ENCODE measurements around the gene SELENOW.
"Not testable (repeated sequence)": the region's sequence is repeated elsewhere in the genome, so short reads cannot be mapped to it uniquely, and the experiment has no call there.

SELENOW gene

DNA sequence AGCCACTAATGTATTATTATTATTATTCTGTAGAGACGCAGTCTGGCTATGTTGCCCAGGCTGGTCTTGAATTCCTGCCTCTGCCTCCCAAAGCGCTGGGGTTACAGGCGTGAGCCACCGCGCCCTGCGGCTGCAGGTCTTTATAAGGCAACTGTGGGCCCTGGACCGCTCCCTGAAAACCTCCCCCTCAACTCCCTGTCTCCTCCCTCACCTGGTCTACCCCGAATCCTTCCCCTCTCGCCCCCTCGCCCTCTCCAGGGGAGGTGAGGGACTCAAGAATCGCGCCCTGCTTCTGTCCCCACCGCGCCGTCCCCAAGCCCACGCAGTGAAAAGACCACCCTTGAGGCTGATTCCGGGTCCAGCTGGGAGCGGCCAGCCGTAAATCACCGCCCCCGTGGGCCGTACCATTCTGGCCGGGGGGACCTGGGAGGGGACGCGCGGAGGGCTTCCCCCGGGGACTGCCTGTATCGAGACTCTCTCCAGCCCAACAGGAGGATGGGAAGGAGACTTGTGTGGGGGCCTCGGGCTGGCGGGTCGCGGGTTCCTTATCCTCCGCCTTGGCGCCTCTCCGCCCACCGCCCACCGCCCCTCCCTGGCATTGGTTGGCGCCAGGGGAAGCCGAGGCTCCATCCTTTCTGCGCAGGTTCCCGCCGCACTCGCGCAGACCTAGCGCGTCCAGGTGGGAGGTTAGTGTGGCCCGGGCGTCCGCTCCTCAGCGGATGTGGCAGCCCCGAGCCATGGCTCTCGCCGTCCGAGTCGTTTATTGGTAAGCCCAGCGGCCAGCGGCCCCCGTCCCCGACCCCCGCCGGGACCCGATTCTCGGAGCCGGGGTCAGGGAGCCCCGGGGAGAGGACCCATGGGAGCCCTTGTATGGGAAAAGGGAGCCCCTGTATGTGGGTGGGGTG, at the start of gene SELENOW:
Gene SELENOW, plus strand, starts transcription at position 655 of the 905 bp plus-strand sequence. Its CDS starts 83 bp downstream, at position 738.
- no peaks in the 10 kb centered on the region for H3K27me3 Mint-ChIP-seq
- H3K4me1 Mint-ChIP-seq (ENCODE audit: low read depth) = peaks cover 20% of the 10 kb centered on the region
- no peaks in the 10 kb centered on the region for H3K9me3 Mint-ChIP-seq (ENCODE audit: low read depth)
- H3K4me3 Mint-ChIP-seq = peak within 1 kb of the TSS; percentile 94
- peak within 1 kb of the TSS; percentile 89 for H3K27ac Mint-ChIP-seq
- no peaks in the 10 kb centered on the region for H3K36me3 Mint-ChIP-seq

DNA sequence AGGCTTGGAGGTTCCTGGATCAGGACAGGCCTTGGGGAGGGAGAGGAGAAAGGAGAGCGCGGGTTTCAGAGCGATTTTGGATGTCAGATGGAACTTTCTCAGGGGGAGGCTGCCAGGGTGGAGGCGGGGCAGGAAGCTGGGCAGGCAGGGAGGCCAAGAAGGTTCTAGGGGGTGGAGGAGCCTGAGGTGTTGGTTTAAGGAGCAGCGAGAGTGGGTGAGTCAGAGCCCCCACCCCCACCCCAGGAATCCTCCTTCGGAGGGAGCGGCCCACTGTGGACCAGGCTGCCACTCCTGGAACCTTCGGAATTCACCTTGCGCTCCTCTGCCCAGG, 49.1 kb upstream of the SELENOW start:
- Mint-ChIP-seq H3K9me3 (ENCODE audit: low read depth) (no peaks in the 10 kb centered on the region), H3K27ac (no peak overlapping the region), H3K4me1 (ENCODE audit: low read depth) (peaks cover 11% of the 10 kb centered on the region), H3K27me3 (peaks cover 12% of the 10 kb centered on the region), H3K4me3 (peak overlapping the region; percentile 83), H3K36me3 (no peaks in the 10 kb centered on the region)

DNA sequence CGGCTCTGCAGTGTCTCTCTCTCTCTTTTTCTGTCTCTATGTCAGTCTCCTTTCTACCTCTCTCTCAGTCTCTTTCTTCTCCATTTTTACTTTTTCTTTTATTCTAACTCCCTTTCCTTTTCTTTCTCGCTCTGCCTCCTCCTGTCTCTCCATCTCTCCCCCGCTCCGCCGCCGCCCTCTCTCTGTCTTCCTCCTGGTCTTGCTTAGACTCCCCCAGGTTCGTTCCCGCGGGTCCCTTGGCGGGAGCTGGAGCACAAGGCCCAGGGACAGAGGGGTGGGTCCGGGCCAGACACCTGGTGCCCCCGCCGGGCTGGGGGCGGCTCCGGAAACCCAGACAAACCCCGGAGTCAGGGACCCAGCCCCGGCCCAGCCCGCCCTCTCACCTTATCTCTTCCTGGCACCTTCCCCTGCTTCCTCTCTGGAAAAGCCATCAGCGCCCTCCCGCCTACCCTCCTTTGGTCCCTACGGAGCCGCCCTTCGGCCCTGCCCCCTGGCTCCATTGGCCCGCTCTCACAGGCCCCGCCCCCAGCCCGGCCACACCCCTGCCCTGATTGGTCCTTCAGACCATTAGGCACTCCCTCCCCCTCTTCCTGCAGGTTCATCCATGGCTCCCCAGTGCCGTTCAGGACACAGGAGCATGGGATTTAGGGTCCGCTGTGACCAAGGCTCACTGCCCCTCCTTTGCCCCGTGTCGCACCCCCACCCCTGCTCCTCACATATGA, 48.5 kb upstream of the SELENOW start:
- no peak overlapping the region for H3K27ac Mint-ChIP-seq
- peaks cover 11% of the 10 kb centered on the region for H3K4me1 Mint-ChIP-seq (ENCODE audit: low read depth)
- H3K36me3 Mint-ChIP-seq = no peaks in the 10 kb centered on the region
- H3K4me3 Mint-ChIP-seq = peak overlapping the region; percentile 83
- H3K27me3 Mint-ChIP-seq = peaks cover 12% of the 10 kb centered on the region
- H3K9me3 Mint-ChIP-seq (ENCODE audit: low read depth) = no peaks in the 10 kb centered on the region

GRCh38 chr19:47730521-47730889, 48.0 kb upstream of the SELENOW start:
- H3K27me3 Mint-ChIP-seq = peaks cover 12% of the 10 kb centered on the region
- no peaks in the 10 kb centered on the region for H3K9me3 Mint-ChIP-seq (ENCODE audit: low read depth)
- no peaks in the 10 kb centered on the region for H3K36me3 Mint-ChIP-seq
- peaks cover 11% of the 10 kb centered on the region for H3K4me1 Mint-ChIP-seq (ENCODE audit: low read depth)
- no peak overlapping the region for H3K27ac Mint-ChIP-seq
- H3K4me3 Mint-ChIP-seq = peak overlapping the region; percentile 66

DNA sequence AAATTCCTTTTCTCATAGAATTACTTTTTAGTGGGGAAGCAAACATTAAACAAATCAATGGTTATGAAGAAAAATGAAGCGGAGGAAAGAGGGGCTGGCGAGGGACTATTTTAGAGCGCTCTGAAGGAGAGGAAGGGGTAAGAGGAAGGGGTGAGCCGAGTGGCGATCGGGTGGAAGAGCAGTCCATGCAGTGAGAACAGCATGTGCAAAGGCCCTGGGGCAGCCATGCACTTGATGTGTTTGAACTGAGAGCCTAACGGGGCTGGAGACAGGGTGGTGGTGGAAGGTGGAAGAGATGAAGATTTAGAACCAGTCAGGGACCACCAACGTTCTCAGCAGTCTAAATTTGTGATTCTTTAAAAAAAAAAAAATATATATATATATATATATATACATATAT, 47.6 kb upstream of the SELENOW start:
- Mint-ChIP-seq H3K4me1 (ENCODE audit: low read depth) (peaks cover 11% of the 10 kb centered on the region), H3K36me3 (no peaks in the 10 kb centered on the region), H3K4me3 (no peak overlapping the region), H3K27ac (no peak overlapping the region), H3K9me3 (ENCODE audit: low read depth) (no peaks in the 10 kb centered on the region), H3K27me3 (peaks cover 12% of the 10 kb centered on the region)

DNA sequence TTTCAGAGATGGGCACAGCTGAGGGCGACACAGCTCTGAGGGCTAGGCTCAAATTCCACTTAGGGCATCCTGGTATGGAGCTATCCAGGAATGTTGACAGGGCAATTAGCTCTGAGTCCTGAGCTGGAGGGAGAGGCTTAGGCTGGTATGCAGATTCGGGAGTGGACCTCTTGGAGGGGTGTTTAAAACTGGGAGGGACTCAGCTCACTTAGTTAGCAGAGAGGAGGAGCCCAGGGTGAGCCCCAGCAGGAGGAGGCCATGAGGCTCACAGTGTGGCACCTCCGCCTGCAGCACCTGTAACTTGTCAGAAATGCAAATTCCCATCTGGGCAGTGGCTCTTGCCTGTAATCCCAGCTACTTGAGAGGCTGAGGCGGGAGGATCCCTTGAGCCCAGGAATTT, 43.4 kb upstream of the SELENOW start:
- Mint-ChIP-seq H3K9me3 (ENCODE audit: low read depth) (no peaks in the 10 kb centered on the region), H3K27me3 (no peaks in the 10 kb centered on the region), H3K4me1 (ENCODE audit: low read depth) (no peaks in the 10 kb centered on the region), H3K4me3 (no peak overlapping the region), H3K36me3 (no peaks in the 10 kb centered on the region), H3K27ac (no peak overlapping the region)

DNA sequence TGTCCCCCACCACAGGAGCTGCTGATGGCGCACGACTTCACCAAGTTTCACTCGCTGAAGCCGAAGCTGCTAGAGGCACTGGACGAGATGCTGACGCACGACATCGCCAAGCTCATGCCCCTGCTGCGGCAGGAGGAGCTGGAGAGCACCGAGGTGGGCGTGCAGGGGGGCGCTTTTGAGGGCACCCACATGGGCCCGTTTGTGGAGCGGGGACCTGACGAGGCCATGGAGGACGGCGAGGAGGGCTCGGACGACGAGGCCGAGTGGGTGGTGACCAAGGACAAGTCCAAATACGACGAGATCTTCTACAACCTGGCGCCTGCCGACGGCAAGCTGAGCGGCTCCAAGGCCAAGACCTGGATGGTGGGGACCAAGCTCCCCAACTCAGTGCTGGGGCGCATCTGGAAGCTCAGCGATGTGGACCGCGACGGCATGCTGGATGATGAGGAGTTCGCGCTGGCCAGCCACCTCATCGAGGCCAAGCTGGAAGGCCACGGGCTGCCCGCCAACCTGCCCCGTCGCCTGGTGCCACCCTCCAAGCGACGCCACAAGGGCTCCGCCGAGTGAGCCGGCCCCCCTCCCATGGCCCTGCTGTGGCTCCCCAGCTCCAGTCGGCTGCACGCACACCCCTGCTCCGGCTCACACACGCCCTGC, 37.5 kb upstream of the SELENOW start:
- Mint-ChIP-seq H3K27me3 (no peaks in the 10 kb centered on the region), H3K36me3 (no peaks in the 10 kb centered on the region), H3K4me3 (no peak overlapping the region), H3K4me1 (ENCODE audit: low read depth) (peaks cover 25% of the 10 kb centered on the region), H3K27ac (no peak overlapping the region), H3K9me3 (ENCODE audit: low read depth) (no peaks in the 10 kb centered on the region)

GRCh38 chr19:47741544-47742140, 36.9 kb upstream of the SELENOW start:
- no peaks in the 10 kb centered on the region for H3K36me3 Mint-ChIP-seq
- no peaks in the 10 kb centered on the region for H3K27me3 Mint-ChIP-seq
- H3K9me3 Mint-ChIP-seq (ENCODE audit: low read depth) = no peaks in the 10 kb centered on the region
- peaks cover 26% of the 10 kb centered on the region for H3K4me1 Mint-ChIP-seq (ENCODE audit: low read depth)
- peak overlapping the region; percentile 27 for H3K4me3 Mint-ChIP-seq
- no peak overlapping the region for H3K27ac Mint-ChIP-seq

- H3K27me3 Mint-ChIP-seq = no peaks in the 10 kb centered on the region
- no peaks in the 10 kb centered on the region for H3K36me3 Mint-ChIP-seq
- H3K27ac Mint-ChIP-seq = peak overlapping the region; percentile 10
- peaks cover 32% of the 10 kb centered on the region for H3K4me1 Mint-ChIP-seq (ENCODE audit: low read depth)
- no peaks in the 10 kb centered on the region for H3K9me3 Mint-ChIP-seq (ENCODE audit: low read depth)
- H3K4me3 Mint-ChIP-seq = peak overlapping the region; percentile 52
Measured at GRCh38 chr19:47742634-47743033, 35.9 kb upstream of the SELENOW start.

DNA sequence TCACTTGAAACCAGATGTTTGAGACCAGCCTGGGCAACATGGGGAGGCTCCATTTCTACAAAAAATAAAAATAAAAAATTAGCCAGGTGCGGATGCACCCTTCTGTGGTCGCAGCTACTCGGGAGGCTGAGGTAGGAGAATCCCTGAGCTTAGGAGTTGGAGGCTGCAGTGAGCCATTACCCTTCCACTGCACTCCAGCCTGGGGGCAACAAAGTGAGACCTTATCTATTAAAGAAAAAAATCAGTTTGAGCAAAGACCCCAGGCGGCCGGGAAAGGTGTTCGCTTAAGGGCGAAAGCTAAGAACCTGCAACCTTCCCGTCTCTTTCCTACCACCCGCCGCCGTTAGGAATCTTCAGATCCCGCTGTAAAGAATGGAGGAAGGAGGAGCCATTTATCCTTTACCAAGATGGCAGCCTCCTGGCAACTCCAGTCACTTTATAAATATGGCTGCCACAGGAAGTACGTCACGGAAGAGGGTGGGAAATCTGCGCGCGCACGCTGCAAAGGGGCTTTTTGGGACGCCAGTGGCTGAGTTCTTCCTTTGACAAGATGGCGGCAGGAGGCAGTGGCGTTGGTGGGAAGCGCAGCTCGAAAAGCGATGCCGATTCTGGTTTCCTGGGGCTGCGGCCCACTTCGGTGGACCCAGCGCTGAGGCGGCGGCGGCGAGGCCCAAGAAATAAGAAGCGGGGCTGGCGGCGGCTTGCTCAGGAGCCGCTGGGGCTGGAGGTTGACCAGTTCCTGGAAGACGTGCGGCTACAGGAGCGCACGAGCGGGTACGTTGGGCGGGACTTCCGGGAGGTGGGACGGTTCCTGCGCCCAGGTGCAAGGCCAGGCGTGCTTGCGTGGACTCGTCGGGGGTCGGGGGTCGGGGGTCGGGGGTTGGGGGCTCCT, 33.2 kb upstream of the SELENOW start, which contains the start of gene NOP53:
Gene NOP53, plus strand, starts transcription at position 537 of the 892 bp plus-strand sequence. Its CDS starts 14 bp downstream, at position 551.
- Mint-ChIP-seq H3K4me3 (peak within 1 kb of the TSS; percentile 99), H3K36me3 (peaks cover 6% of the 10 kb centered on the region), H3K27ac (peak within 1 kb of the TSS; percentile 99), H3K9me3 (ENCODE audit: low read depth) (no peaks in the 10 kb centered on the region), H3K27me3 (no peaks in the 10 kb centered on the region), H3K4me1 (ENCODE audit: low read depth) (peaks cover 49% of the 10 kb centered on the region)

GRCh38 chr19:47746129-47746528, 32.4 kb upstream of the SELENOW start:
- Mint-ChIP-seq H3K4me1 (ENCODE audit: low read depth) (peaks cover 52% of the 10 kb centered on the region), H3K4me3 (peak overlapping the region; percentile 99), H3K27ac (peak overlapping the region; percentile 99)
- H3K27me3 Mint-ChIP-seq; H3K36me3 Mint-ChIP-seq; H3K9me3 Mint-ChIP-seq (ENCODE audit: low read depth): not testable (repeated sequence)

GRCh38 chr19:47749326-47749725, 29.2 kb upstream of the SELENOW start:
- no peaks in the 10 kb centered on the region for H3K9me3 Mint-ChIP-seq (ENCODE audit: low read depth)
- H3K4me3 Mint-ChIP-seq = peak overlapping the region; percentile 77
- peaks cover 34% of the 10 kb centered on the region for H3K4me1 Mint-ChIP-seq (ENCODE audit: low read depth)
- H3K36me3 Mint-ChIP-seq = peaks cover 12% of the 10 kb centered on the region
- H3K27me3 Mint-ChIP-seq = no peaks in the 10 kb centered on the region
- H3K27ac Mint-ChIP-seq = peak overlapping the region; percentile 89

DNA sequence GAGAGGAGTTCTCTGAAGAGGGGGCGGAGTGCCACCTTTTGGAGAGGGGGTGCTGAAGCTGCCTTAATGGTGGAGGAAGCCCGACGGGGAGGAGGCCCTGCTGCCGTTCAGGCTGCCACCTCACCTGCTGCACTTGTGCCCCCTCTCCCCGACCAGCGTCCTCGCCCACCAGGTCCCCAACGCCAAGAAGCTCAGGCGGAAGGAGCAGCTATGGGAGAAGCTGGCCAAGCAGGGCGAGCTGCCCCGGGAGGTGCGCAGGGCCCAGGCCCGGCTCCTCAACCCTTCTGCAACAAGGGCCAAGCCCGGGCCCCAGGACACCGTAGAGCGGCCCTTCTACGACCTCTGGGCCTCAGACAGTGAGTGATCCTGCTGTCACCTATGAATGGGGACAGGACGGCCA, 27.8 kb upstream of the SELENOW start:
- Mint-ChIP-seq H3K27ac (no peak overlapping the region), H3K9me3 (ENCODE audit: low read depth) (no peaks in the 10 kb centered on the region), H3K27me3 (no peaks in the 10 kb centered on the region), H3K36me3 (peaks cover 12% of the 10 kb centered on the region), H3K4me3 (no peak overlapping the region), H3K4me1 (ENCODE audit: low read depth) (peaks cover 27% of the 10 kb centered on the region)

All from activated naive CD8-positive, alpha-beta T cell (primary cell).